ENCODE measurements around the gene PRR5L.

Gene PRR5L

GRCh38 chr11:36411202-36411640 is 115.1 kb downstream of the PRR5L start:
- H3K9me2 ChIP-seq (replicated peaks; ENCODE audit: control insufficient read depth, low read length): no peaks in the 10 kb centered on the region
- no peak overlapping the region for H3K27ac ChIP-seq (ENCODE audit: low read depth, low read length)
- H3K4me3 ChIP-seq (ENCODE audit: low read length): no peak overlapping the region
- H3K79me2 ChIP-seq (ENCODE audit: control insufficient read depth, low read length): no peaks in the 10 kb centered on the region
- H3K9me3 ChIP-seq (ENCODE audit: control insufficient read depth, insufficient read depth, low read length): no peaks in the 10 kb centered on the region
- H3K27me3 ChIP-seq (ENCODE audit: control insufficient read depth, low read length): peaks cover 31% of the 10 kb centered on the region
- no peaks in the 10 kb centered on the region for H4K20me1 ChIP-seq (ENCODE audit: control insufficient read depth, insufficient read depth, low read depth, low read length)
- no peaks in the 10 kb centered on the region for H3K36me3 ChIP-seq (ENCODE audit: control insufficient read depth, low read length)
- TF ChIP-seq CTCF (IDR thresholded peaks at IDR 0.05; ENCODE audit: low read depth, low read length, poor library complexity, severe bottlenecking) (no peak), EZH2phosphoT487 (IDR thresholded peaks at IDR 0.05; ENCODE audit: borderline replicate concordance, low read length) (no peak)
- H3F3A ChIP-seq (ENCODE audit: control insufficient read depth, insufficient read depth): no peaks in the 10 kb centered on the region
- no peak overlapping the region for H3K4me2 ChIP-seq (ENCODE audit: low read length)
- H3K4me1 ChIP-seq (ENCODE audit: control insufficient read depth, low read length): no peaks in the 10 kb centered on the region

GRCh38 chr11:36412781-36413383 is 116.8 kb downstream of the PRR5L start:
- Histone ChIP-seq H3K36me3 (ENCODE audit: control insufficient read depth, low read length) (no peaks in the 10 kb centered on the region), H3K4me3 (ENCODE audit: low read length) (no peak overlapping the region), H3K9me2 (replicated peaks; ENCODE audit: control insufficient read depth, low read length) (no peaks in the 10 kb centered on the region), H3K4me1 (ENCODE audit: control insufficient read depth, low read length) (no peaks in the 10 kb centered on the region), H3K27ac (ENCODE audit: low read depth, low read length) (no peak overlapping the region), H3K9me3 (ENCODE audit: control insufficient read depth, insufficient read depth, low read length) (no peaks in the 10 kb centered on the region), H3K79me2 (ENCODE audit: control insufficient read depth, low read length) (no peaks in the 10 kb centered on the region), H4K20me1 (ENCODE audit: control insufficient read depth, insufficient read depth, low read depth, low read length) (no peaks in the 10 kb centered on the region), H3K27me3 (ENCODE audit: control insufficient read depth, low read length) (peaks cover 31% of the 10 kb centered on the region), H3K4me2 (ENCODE audit: low read length) (no peak overlapping the region), H3F3A (ENCODE audit: control insufficient read depth, insufficient read depth) (no peaks in the 10 kb centered on the region)
- TF ChIP-seq EZH2phosphoT487 (IDR thresholded peaks at IDR 0.05; ENCODE audit: borderline replicate concordance, low read length) (no peak), CTCF (IDR thresholded peaks at IDR 0.05; ENCODE audit: low read depth, low read length, poor library complexity, severe bottlenecking) (no peak)

GRCh38 chr11:36417154-36417553 is 121.1 kb downstream of the PRR5L start:
- TF ChIP-seq CTCF (IDR thresholded peaks at IDR 0.05; ENCODE audit: low read depth, low read length, poor library complexity, severe bottlenecking) (no peak), EZH2phosphoT487 (IDR thresholded peaks at IDR 0.05; ENCODE audit: borderline replicate concordance, low read length) (no peak)
- H3K36me3 ChIP-seq (ENCODE audit: control insufficient read depth, low read length): no peaks in the 10 kb centered on the region
- H3K4me3 ChIP-seq (ENCODE audit: low read length): no peak overlapping the region
- H3K9me3 ChIP-seq (ENCODE audit: control insufficient read depth, insufficient read depth, low read length): no peaks in the 10 kb centered on the region
- no peak overlapping the region for H3K4me2 ChIP-seq (ENCODE audit: low read length)
- H3K27me3 ChIP-seq (ENCODE audit: control insufficient read depth, low read length): no peaks in the 10 kb centered on the region
- H3F3A ChIP-seq (ENCODE audit: control insufficient read depth, insufficient read depth): no peaks in the 10 kb centered on the region
- H3K4me1 ChIP-seq (ENCODE audit: control insufficient read depth, low read length): no peaks in the 10 kb centered on the region
- no peaks in the 10 kb centered on the region for H3K9me2 ChIP-seq (replicated peaks; ENCODE audit: control insufficient read depth, low read length)
- H4K20me1 ChIP-seq (ENCODE audit: control insufficient read depth, insufficient read depth, low read depth, low read length): no peaks in the 10 kb centered on the region
- no peak overlapping the region for H3K27ac ChIP-seq (ENCODE audit: low read depth, low read length)
- H3K79me2 ChIP-seq (ENCODE audit: control insufficient read depth, low read length): no peaks in the 10 kb centered on the region
